Nephron (organoid): ENCODE measurements around the gene CLEC4G.

Experiments
- H3K27ac Mint-ChIP-seq, 3 experiments: 2 replicates each; pipeline ENCODE4 v1.8.0; 2020; ENCODE audit warnings: mixed read lengths in 3 of 3, mild to moderate bottlenecking in 2 of 3, moderate library complexity in 1 of 3
- H3K27me3 Mint-ChIP-seq: 2 replicates; pipeline ENCODE4 v1.8.0; 2021; ENCODE audit warnings: low read depth, mild to moderate bottlenecking, moderate library complexity, mixed read lengths
- H3K36me3 Mint-ChIP-seq: 2 replicates; pipeline ENCODE4 v1.8.0; 2020; ENCODE audit warnings: low read depth, mixed read lengths
- H3K4me1 Mint-ChIP-seq: 2 replicates; pipeline ENCODE4 v1.8.0; 2020; ENCODE audit warnings: mixed read lengths
- H3K4me3 Mint-ChIP-seq, 3 experiments: 2 replicates each; pipeline ENCODE4 v1.8.0; 2020; ENCODE audit warnings: mild to moderate bottlenecking in 3 of 3, mixed read lengths in 3 of 3, moderate library complexity in 2 of 3
- H3K9me3 Mint-ChIP-seq: 2 replicates; pipeline ENCODE4 v1.8.0; 2020; ENCODE audit warnings: mixed read lengths
- TF ChIP-seq, protein P1 (sequence below), 3 experiments: fragments of 200-600 bp; sonication (generic); IDR thresholded peaks; one replicate each; pipeline ENCODE4 v1.5.0; 2021; ENCODE audit warnings: antibody characterized with exemption in 3 of 3; ENCODE audit not compliant: unreplicated experiment in 3 of 3

Gene CLEC4G

GRCh38 chr19:7706955-7707456, 24.9 kb downstream of the CLEC4G start:
- no peaks in the 10 kb centered on the region for H3K4me1 Mint-ChIP-seq
- no peaks in the 10 kb centered on the region for H3K36me3 Mint-ChIP-seq
- no peak overlapping the region for H3K4me3 Mint-ChIP-seq
- H3K9me3 Mint-ChIP-seq, result no peaks in the 10 kb centered on the region
- H3K27ac Mint-ChIP-seq, result no peak overlapping the region
- TF ChIP-seq, protein P1, sequence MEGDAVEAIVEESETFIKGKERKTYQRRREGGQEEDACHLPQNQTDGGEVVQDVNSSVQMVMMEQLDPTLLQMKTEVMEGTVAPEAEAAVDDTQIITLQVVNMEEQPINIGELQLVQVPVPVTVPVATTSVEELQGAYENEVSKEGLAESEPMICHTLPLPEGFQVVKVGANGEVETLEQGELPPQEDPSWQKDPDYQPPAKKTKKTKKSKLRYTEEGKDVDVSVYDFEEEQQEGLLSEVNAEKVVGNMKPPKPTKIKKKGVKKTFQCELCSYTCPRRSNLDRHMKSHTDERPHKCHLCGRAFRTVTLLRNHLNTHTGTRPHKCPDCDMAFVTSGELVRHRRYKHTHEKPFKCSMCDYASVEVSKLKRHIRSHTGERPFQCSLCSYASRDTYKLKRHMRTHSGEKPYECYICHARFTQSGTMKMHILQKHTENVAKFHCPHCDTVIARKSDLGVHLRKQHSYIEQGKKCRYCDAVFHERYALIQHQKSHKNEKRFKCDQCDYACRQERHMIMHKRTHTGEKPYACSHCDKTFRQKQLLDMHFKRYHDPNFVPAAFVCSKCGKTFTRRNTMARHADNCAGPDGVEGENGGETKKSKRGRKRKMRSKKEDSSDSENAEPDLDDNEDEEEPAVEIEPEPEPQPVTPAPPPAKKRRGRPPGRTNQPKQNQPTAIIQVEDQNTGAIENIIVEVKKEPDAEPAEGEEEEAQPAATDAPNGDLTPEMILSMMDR (IDR thresholded peaks at IDR 0.05; ENCODE audit: unreplicated experiment in 3 of 3), result no peak
- peaks cover 11% of the 10 kb centered on the region for H3K27me3 Mint-ChIP-seq

GRCh38 chr19:7706188-7706954, 25.5 kb downstream of the CLEC4G start:
- Mint-ChIP-seq H3K4me1 (no peaks in the 10 kb centered on the region), H3K27me3 (peaks cover 11% of the 10 kb centered on the region)

GRCh38 chr19:7705387-7706187, 26.3 kb downstream of the CLEC4G start:
- TF ChIP-seq, protein P1 (IDR thresholded peaks at IDR 0.05; ENCODE audit: unreplicated experiment in 3 of 3), result no peak
- Mint-ChIP-seq H3K4me3 (no peak overlapping the region), H3K36me3 (no peaks in the 10 kb centered on the region), H3K9me3 (no peaks in the 10 kb centered on the region), H3K27ac (no peak overlapping the region), H3K4me1 (no peaks in the 10 kb centered on the region), H3K27me3 (peaks cover 11% of the 10 kb centered on the region)

More at GRCh38 chr19:7706188-7706954, 25.5 kb downstream of the CLEC4G start:
- TF ChIP-seq, protein P1 (IDR thresholded peaks at IDR 0.05; ENCODE audit: unreplicated experiment in 3 of 3), result no peak
- Mint-ChIP-seq H3K36me3 (no peaks in the 10 kb centered on the region), H3K4me3 (no peak overlapping the region), H3K9me3 (no peaks in the 10 kb centered on the region), H3K27ac (no peak overlapping the region)

GRCh38 chr19:7704280-7705060, 27.4 kb downstream of the CLEC4G start:
- Mint-ChIP-seq H3K4me3 (no peak overlapping the region), H3K9me3 (no peaks in the 10 kb centered on the region), H3K27me3 (peaks cover 17% of the 10 kb centered on the region), H3K4me1 (no peaks in the 10 kb centered on the region), H3K36me3 (no peaks in the 10 kb centered on the region), H3K27ac (no peak overlapping the region)
- TF ChIP-seq, protein P1 (IDR thresholded peaks at IDR 0.05; ENCODE audit: unreplicated experiment in 3 of 3), result no peak

GRCh38 chr19:7703332-7703731, 28.6 kb downstream of the CLEC4G start:
- Mint-ChIP-seq H3K4me1 (no peaks in the 10 kb centered on the region), H3K27ac (no peak overlapping the region), H3K9me3 (no peaks in the 10 kb centered on the region), H3K36me3 (no peaks in the 10 kb centered on the region), H3K27me3 (peaks cover 28% of the 10 kb centered on the region), H3K4me3 (no peak overlapping the region)
- TF ChIP-seq, protein P1 (IDR thresholded peaks at IDR 0.05; ENCODE audit: unreplicated experiment in 3 of 3), result no peak
